ENCODE results near the gene REEP1.

GRCh38 chr2:86185517-86186212, 151.8 kb downstream of the REEP1 start:
- TF ChIP-seq SRSF1 (IDR thresholded peaks at IDR 0.05; ENCODE audit: low read depth, low read length): no peak
- TF ChIP-seq ZNF232 (CRISPR knock-in tag; IDR thresholded peaks at IDR 0.05): no peak
- TF ChIP-seq CTCF (IDR thresholded peaks at IDR 0.05 in 2 of 3, conservative IDR thresholded peaks at IDR 0.05 in 1 of 3; ENCODE audit: insufficient read depth in 2 of 3, low read depth in 1 of 3, low read length in 3 of 3): no peak
- TF ChIP-seq HMGXB4 (CRISPR knock-in tag; IDR thresholded peaks at IDR 0.05): no peak
- TF ChIP-seq POLR2A (conservative IDR thresholded peaks at IDR 0.05): no peak
- no peak for TF ChIP-seq HNRNPH1 (optimal IDR thresholded peaks at IDR 0.05; ENCODE audit: low read depth, low read length)
- TF ChIP-seq ZNF274 (IDR thresholded peaks at IDR 0.05; ENCODE audit: borderline replicate concordance, low read depth, low read length): no peak
- TF ChIP-seq CHD4 (IDR thresholded peaks at IDR 0.05; ENCODE audit: insufficient read depth, insufficient replicate concordance, low read depth, low read length, poor library complexity, severe bottlenecking): no peak
